Mucosa of stomach (tissue), 1 donor: ENCODE results near the gene MAGEL2.

ENCODE experiments used
- H3K27me3 ChIP-seq: one replicate; pipeline ENCODE4 v1.7.0; 2013; ENCODE audit warnings: mild to moderate bottlenecking, low read length; ENCODE audit not compliant: control insufficient read depth, insufficient read depth
- H3K36me3 ChIP-seq: one replicate; pipeline ENCODE4 v1.7.0; 2013; ENCODE audit warnings: low read length; ENCODE audit not compliant: control insufficient read depth, insufficient read depth
- H3K4me1 ChIP-seq: one replicate; pipeline ENCODE4 v1.7.0; 2013; ENCODE audit warnings: mild to moderate bottlenecking, low read length; ENCODE audit not compliant: control insufficient read depth, insufficient read depth
- H3K4me3 ChIP-seq: one replicate; pipeline ENCODE4 v1.7.0; 2013; ENCODE audit warnings: low read length
- H3K9ac ChIP-seq: one replicate; pipeline ENCODE4 v1.7.0; 2013; ENCODE audit warnings: mild to moderate bottlenecking, low read length, moderate library complexity
- H3K9me3 ChIP-seq: one replicate; pipeline ENCODE4 v1.7.0; 2013; ENCODE audit warnings: mild to moderate bottlenecking, low read length, moderate library complexity; ENCODE audit not compliant: control insufficient read depth
- donor health status: Pancreatic carcinoma.

Gene MAGEL2

DNA sequence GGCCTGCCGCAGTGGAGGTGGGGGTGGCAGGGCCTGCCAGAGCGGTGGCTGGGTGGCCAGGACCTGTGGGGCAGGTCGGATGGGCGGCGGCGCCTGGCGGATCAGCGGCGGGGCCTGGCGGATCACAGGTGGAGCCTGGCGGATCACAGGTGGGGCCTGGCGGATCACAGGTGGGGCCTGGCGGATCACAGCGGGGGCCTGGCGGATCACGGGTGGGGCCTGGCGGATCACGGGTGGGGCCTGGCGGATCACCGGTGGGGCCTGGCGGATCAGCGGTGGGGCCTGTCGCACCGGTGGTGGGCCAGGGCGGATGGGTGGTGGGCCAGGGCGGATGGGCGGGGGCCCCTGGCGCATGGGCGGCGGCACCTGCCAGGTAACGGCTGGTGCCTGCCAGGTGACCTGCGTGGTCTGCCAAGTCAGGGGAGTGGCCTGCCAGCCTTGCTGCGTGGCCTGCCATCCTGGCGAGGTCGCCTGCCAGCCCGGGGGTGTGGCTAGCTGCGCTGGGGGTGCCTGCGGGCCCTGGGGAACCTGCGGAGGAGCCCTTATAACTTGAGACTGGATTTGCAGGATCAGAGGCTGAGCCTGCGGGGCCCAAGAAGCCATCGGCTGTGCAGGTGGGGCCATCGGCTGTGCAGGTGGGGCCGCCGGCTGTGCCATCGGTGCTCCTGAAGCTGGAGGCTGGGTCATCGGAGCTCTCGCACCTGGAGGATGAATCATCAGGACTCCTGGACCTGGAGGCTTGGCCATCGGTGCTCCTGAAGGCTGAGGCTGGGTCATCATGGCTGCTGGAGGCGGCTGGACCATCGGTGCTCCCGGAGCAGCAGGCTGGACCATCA, 1.3 kb downstream of the MAGEL2 start:
- H3K36me3 ChIP-seq: no peaks in the 10 kb centered on the region
- no peak overlapping the region for H3K9ac ChIP-seq
- no peaks in the 10 kb centered on the region for H3K4me1 ChIP-seq
- no peaks in the 10 kb centered on the region for H3K9me3 ChIP-seq
- H3K27me3 ChIP-seq: peaks cover 4% of the 10 kb centered on the region
- H3K4me3 ChIP-seq: no peak overlapping the region

DNA sequence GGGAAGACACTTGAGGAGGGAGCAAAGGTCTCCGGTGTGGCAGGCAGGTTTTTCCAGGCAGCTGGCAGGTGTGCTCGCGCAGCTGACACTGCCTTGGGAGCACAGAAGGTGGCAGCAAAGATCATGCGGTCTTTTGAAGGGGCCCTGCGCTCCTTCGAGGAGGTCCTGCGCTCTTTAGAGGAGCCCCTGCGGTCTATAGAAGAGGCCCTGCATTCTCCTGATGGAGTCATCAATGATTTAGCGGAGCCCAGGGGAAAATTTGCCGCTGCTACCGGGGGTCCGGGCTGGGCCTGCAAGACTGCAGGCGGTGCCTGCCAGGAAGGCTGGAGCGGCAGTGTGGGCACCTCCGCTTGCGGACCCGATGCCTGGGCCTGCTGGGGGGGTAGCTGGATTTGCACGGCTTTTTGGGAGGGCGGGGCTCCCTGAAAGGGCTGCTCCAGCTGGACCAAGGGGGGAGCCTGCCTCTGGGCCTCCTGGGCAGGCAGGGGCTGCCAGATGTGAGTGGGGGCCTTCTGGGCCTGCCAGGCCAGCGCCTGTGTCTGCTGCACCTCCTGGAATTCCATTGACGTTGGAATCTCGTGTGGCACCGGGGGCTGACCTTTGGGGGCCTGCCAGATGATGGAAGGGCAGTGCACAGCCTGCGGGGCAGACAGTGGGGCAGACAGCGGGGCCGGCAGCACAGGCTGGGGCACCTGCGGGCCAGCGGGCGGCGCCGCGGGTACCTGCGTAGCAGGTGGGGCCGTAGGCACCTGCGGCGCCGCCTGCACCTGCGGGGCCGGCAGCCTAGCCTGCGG, 2.1 kb downstream of the MAGEL2 start:
- Histone ChIP-seq H3K9ac (no peak overlapping the region), H3K36me3 (no peaks in the 10 kb centered on the region), H3K27me3 (peaks cover 4% of the 10 kb centered on the region), H3K4me1 (no peaks in the 10 kb centered on the region), H3K9me3 (no peaks in the 10 kb centered on the region), H3K4me3 (no peak overlapping the region)

DNA sequence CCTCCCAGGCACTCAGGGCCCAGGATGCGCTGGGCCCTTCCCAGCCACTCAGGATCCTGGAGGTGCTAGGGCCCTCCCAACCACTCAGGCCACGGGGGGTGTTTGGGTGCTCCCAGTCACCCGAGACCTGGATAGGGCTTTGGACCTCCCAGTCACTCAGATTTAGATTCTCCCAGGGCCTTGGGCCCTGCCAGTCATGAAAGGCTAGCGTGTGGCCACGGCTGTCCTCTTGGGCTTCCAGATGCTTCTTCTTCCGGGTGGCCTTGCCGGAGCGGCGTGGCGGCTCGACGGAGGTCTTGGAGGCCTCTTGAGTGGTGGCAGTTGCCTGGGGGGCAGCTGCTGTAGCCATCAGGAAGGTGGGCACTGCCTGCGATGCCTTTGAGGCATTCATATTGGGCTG, 2.8 kb downstream of the MAGEL2 start:
- Histone ChIP-seq H3K27me3 (peaks cover 4% of the 10 kb centered on the region), H3K9me3 (no peaks in the 10 kb centered on the region), H3K4me1 (no peaks in the 10 kb centered on the region), H3K9ac (no peak overlapping the region), H3K36me3 (no peaks in the 10 kb centered on the region), H3K4me3 (no peak overlapping the region)

DNA sequence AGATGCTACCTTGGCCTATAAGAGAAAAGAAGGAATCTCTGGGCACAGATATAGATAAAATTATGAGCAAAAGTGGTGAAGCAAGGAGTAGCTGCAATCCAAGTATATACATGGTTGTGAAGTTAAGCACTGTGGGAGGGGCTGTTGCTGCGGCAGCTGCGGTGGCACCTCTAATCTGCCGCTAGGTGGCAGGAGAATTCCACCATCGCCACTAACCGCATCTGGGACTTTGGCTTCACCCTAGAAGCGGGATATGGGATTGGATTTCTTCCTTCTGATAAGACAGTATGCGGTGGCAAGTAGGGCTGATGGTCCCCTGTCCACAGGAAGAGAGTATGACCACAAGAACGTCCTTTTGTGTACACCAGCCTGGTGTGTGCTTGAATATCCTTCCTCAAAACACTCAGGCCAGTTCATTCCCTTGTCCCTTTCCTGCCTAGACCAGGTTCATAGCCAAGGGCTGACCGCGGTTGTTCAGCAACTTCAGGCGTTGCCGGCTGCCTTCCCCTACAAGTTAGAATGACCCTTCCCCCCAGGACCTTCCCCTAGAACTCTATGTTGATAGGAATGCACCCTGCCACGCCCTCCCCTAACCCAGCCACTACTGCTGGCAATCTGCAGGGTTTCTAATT, 5.1 kb downstream of the MAGEL2 start:
- Histone ChIP-seq H3K9ac (no peak overlapping the region), H3K36me3 (no peaks in the 10 kb centered on the region), H3K27me3 (no peaks in the 10 kb centered on the region), H3K9me3 (no peaks in the 10 kb centered on the region), H3K4me3 (no peak overlapping the region), H3K4me1 (no peaks in the 10 kb centered on the region)

DNA sequence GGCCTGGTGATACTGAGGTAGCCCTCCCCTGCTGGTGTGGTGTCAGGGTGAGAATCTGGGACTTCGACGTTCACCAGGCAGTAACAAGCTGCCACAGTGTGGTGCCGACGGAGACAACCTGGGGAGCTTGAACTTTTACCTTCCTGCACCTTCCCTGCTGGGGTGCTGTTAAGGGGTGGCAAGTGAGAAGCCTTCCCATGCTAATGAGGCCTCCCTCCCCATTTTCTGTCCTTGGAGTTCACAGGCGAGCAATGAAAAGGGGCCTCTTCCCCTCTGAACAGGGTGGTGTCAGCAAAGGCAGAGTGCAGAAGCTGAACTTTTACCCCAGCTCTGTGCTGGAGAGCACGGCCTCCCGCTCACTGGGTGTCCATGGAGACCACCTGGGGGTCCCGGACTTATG, 13.5 kb downstream of the MAGEL2 start:
- Histone ChIP-seq H3K9ac (no peak overlapping the region), H3K4me3 (no peak overlapping the region), H3K36me3 (no peaks in the 10 kb centered on the region), H3K9me3 (no peaks in the 10 kb centered on the region), H3K4me1 (no peaks in the 10 kb centered on the region), H3K27me3 (no peaks in the 10 kb centered on the region)

DNA sequence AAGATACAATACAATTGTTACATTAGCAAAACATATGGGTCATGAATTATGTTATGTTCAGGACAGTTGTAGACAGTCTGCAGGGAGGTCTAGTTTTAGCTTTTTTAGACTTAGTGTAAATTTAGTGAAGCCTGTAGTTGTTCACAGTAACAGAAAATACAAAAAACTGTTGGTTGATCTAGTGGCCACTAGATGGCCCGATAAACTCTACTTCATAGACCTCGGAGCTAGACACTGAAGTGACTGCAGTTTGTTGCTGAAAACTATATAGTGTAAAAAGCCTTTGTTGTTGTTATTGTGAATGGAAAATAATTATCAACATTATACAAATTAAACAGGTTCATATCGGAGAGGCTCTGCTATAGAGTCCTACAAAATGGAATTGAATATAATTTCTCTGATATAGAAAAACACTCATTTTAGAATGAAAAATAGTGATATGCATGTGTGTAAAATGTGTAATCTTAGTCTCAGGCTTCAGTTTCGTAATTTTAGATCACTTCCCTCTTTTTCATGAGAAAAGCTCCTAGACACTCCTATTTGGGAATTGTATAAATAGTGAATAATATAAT, 18.3 kb downstream of the MAGEL2 start:
- no peaks in the 10 kb centered on the region for H3K4me1 ChIP-seq
- no peaks in the 10 kb centered on the region for H3K9me3 ChIP-seq
- H3K4me3 ChIP-seq: no peak overlapping the region
- H3K27me3 ChIP-seq: no peaks in the 10 kb centered on the region
- H3K9ac ChIP-seq: no peak overlapping the region
- H3K36me3 ChIP-seq: no peaks in the 10 kb centered on the region

DNA sequence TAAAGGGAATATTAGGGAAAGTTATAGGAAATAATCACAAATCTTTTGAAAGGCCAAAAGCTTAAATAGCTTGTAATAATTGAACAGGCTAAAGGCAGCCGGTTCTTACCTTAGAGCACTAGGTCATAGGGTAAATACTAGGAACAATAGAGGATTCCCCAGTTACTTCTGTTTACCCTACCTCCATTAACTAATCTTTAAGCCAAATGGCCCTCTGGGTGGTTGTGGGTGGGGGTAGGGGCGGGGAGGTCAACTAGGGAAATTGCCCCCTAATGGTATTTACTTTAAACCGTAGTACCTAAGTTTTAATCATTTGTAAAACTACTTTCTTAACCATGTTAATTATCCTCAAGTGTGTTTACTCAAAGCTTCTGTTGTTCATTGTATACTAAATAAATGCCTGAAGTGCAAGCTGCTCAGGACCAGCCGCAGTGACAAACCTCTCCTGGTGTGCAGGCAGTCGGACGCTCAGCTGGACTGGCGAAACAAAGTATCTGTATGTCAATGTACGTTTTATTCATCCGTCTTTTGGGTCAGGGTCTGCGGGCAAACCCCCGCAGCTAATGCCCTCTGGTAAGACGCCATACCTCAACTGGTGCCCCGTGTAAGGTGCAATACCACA, 18.9 kb downstream of the MAGEL2 start:
- Histone ChIP-seq H3K9ac (no peak overlapping the region), H3K27me3 (no peaks in the 10 kb centered on the region), H3K9me3 (no peaks in the 10 kb centered on the region), H3K4me3 (no peak overlapping the region), H3K4me1 (no peaks in the 10 kb centered on the region), H3K36me3 (no peaks in the 10 kb centered on the region)

DNA sequence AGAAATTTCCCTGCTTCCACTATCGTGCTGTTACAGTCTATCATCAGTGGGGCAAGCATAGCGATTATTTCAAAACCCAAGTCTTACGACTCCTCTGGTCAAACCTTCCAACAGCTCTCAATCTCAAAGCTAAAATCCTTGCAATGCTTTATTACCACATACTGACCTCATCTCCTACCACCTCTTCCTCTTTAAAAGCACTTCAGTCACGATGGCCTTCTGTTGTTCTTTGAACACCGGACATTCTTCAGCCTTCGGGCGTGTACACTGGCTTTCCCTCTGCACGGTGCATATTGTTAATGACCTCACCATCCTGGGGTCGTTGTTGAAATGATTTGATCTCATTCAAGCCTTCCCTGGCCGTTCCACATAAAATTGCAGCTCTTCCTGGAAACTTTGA, 31.1 kb downstream of the MAGEL2 start:
- H3K36me3 ChIP-seq: no peaks in the 10 kb centered on the region
- no peak overlapping the region for H3K4me3 ChIP-seq
- no peaks in the 10 kb centered on the region for H3K9me3 ChIP-seq
- no peaks in the 10 kb centered on the region for H3K4me1 ChIP-seq
- H3K9ac ChIP-seq: no peak overlapping the region
- H3K27me3 ChIP-seq: no peaks in the 10 kb centered on the region

DNA sequence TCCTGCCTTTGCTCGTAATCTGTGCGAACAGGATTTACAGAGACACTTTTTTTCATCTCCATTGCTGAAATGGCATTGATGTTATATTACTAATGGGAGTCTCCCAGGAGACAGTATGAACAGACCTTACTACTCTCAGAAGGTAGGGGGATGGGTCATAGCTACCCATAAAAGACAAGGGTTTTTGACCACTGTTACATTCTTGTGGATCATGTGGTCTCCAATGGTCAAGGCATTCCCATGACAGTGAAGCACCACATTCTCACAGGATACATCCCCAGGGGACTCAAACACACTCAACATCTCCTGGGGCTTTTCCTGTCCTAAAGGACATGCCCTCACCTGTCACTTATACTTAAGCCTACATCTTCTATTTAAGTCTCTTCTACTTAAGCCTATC, 41.4 kb downstream of the MAGEL2 start:
- Histone ChIP-seq H3K9me3 (no peaks in the 10 kb centered on the region), H3K36me3 (no peaks in the 10 kb centered on the region), H3K9ac (no peak overlapping the region), H3K27me3 (no peaks in the 10 kb centered on the region), H3K4me3 (no peak overlapping the region), H3K4me1 (no peaks in the 10 kb centered on the region)

DNA sequence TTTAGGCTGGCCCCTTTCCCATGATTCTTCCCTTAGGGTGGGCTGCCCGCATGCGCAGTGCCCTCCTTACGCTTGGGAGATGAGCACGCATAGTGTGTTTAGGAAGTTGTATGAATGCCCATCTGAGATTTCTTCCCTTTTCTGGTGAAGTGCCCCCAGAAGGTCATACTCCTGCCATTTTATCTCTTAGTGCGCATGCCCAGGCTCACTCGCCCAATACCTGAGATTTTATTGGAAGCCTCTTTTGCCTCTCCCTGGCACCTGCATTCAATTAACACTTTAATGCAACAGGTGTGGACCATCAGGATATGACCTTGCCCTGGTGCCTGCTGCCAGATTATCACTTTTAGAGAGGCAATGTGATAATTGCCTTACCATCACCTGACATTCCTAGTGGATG, 45.5 kb downstream of the MAGEL2 start:
- Histone ChIP-seq H3K36me3 (no peaks in the 10 kb centered on the region), H3K4me3 (no peak overlapping the region), H3K4me1 (no peaks in the 10 kb centered on the region), H3K27me3 (no peaks in the 10 kb centered on the region), H3K9me3 (no peaks in the 10 kb centered on the region), H3K9ac (no peak overlapping the region)

DNA sequence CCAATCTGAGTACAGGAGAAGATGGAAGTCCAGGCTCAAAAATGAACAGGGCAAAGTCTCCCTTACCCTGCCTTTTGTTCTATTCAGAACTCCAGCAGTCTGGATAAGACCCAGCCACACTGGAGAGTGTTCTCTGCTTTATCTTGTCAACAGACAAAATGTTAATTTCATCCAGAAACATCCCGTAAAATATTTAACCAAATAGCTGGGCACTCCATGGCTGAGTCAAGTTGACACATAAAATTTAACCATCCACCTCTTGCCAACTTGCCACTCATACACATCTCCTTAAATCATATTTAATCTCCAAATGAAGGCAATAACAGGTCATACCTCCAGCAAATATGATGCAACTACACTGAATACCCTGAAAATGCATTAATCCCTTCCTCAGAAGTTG, 48.6 kb downstream of the MAGEL2 start:
- H3K4me1 ChIP-seq: no peaks in the 10 kb centered on the region
- H3K27me3 ChIP-seq: no peaks in the 10 kb centered on the region
- no peak overlapping the region for H3K9ac ChIP-seq
- H3K36me3 ChIP-seq: no peaks in the 10 kb centered on the region
- H3K9me3 ChIP-seq: no peaks in the 10 kb centered on the region
- H3K4me3 ChIP-seq: no peak overlapping the region
